ENCODE measurements around the gene AXL.
A peak's percentile ranks its signal among the peaks of the same experiment; 100 is the strongest.

Gene AXL

DNA sequence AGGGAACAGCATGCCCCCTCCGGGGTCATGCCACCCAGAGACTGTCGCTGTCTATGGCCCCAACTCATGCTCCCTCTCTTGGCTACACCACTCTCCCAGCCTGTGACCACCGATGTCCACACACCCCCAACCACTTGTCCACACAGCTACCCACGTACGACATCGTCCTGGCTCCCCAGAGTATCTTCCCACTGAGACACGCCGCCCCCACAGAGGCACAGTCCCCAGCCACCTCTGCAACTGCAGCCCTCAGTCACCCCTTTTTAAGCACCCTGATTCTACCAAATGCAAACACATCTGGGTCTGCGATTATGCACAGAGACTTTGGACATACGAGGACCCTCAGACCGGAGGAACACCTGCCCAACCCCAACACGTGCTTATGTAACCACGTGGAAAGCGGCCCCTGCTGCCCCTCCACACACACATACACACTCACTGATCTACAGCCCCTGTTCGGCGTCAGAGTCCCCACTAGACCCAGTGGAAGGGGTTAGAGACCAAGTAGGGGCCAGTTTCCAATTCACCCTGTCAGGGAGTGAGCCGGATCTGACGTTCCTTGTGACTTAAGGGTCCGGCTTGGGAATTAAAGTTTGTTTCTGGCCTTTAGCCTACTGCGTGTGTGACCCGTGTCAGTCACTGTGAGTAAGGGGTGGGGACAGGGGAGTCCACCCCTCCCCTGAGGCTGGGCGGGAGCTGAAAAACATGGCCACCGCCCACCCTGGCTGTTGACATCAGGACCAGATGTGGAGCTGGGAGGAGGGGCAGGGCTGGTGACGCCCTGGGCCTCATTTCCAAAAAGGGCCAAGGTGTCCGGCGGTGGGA is 11.9 kb upstream of the AXL start:
- DNase-seq, result no peak

DNA sequence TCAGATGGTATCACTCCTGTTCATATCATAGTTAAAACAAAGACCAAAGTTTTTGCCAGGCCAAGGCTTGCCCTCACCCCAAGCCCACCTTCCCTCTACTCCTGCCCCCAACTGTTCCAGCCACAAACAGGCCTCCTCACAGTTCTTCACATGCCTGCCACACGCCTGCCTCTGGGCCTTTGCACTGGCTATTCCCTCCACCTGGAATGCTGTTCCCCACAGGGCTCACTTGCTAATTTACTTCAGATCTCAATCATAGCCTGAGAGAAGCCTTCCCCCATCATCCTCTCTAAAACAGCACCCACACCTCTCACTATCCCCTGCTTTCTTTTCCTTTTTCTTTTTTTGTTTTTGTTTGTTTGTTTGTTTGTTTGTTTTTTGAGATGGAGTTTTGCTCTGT is 4.9 kb upstream of the AXL start:
- no peak for DNase-seq

DNA sequence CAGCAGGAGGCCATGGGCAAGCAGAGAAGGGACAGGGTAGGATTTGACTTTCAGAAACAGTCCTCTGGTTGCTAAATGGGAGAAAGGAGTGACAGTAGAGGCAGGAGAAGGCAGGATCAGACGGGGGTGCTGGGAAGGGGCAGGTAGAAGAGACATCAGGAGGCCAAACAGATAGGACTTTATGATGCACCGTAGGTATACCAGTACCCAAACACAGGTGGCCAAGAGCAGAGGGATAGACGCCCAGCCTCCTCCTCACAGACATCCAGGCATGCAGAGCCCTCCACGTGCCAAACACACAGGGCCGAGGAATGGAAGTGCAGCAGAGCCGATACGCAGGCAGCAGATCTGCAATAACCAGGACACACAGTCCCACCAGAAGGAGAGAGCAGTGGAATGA is 1.3 kb upstream of the AXL start:
- no peak for DNase-seq

DNA sequence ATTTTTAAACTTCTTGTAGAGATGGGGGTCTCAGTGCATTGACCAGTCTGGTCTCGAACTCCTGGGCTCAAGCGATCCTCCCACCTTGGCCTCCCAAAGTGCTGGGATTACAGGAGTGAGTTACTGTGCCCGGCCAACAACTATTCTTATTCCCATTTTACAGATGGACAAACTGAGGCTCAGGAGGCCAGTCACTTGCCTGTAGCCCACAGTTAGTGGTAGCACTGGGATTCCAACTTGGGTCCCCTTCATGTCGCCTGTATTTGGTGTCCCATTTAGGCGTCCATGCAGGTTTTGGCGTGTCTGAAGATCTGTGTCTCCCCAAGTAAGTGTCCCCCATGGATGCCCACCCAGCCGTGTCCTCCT is 791 bp upstream of the AXL start:
- no peak for DNase-seq

DNA sequence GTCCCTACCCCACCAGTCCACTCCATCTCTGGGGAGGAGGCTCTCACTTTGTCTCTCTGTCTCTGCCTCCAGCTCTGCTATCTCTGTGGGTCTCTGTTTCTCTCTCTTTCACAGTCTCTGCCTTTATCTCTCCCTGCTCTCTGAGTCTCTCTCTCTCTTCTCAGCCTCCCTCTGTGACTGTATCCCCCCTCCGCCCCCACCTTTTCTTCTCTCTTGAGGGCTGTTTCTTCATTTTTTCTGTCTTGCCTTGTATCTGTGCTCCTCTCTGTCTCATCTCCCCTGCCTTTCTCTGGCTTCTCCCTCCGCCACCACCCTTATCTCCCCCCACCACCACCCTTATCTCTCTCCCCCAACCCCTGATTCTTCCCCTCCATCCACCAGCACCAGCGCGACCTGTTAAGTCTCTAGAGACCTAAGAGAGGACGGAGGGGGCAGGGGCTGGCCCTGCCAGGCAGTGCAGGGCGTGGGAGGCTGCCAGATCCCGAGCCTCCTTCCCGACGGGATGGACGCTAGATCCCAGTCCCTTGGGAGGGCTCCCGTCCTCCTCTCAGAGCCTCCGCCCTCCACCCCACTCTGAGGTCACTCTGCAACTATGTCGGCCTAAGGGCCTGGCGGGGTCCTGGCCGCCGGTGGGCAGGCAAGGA is 1.0 kb downstream of the AXL start:
- peak; percentile 56 for DNase-seq

DNA sequence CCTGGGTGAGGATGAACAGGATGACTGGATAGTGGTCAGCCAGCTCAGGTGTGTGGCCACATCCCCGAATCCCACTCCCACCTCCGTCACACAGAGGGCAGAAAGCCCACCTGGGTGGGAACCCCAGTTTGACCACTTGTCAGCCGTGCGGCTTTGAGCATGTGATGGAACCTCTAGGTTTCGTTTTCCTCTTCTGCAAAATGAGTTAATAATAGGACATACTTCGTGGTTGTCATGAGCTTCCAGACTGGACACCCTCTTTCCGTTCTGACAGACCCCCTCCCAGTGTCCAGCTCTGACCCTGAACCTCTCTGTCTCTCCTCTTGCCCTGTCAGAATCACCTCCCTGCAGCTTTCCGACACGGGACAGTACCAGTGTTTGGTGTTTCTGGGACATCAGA is 1.8 kb downstream of the AXL start:
- DNase-seq, result no peak

DNA sequence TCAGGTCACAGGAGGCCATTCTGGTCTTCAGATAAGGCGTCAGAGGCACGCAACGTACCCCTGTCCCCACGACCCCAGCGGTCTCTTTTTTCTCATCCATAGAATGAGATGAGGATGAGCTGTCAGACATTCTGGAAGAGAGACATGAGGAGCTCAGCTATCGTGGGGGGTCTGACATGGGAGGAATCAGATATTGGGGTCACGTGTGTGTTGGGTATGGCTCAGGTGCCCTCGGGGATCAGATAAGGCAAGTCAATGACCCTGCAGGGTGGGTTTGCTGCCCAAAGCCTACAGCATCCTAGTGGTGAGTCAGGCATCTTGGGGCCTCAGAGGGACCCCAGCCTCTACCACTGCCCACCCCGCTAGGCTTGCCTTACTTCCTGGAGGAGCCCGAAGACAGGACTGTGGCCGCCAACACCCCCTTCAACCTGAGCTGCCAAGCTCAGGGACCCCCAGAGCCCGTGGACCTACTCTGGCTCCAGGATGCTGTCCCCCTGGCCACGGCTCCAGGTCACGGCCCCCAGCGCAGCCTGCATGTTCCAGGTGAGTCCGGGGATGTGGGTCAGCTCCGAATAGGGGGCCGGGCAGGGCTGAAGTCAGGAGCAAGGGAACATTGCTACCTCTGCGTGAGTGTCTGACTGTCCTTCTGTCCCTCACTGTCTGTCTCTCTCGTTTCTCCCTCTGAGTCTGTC is 2.6 kb downstream of the AXL start:
- DNase-seq, result no peak

DNA sequence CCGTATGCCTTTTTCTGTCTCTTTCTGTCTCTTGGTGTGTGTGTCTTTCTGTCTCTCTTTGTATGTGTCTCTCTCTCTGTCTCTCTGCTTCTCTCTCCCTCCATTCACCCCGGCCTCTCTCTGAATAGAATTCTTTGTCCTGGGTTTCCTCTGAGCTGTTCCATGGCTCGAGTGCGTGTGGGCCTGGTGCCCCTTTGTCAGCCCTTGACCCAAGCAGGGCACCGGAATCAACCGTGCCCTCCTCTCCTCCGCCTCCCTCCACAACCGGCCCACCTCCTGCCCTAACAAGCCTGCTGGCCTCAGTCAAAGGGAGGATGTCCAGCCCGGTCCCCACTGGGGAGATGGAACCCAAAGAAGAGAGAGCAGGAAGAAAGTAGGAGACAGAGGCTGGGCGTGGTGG is 3.2 kb downstream of the AXL start:
- DNase-seq, result no peak

DNA sequence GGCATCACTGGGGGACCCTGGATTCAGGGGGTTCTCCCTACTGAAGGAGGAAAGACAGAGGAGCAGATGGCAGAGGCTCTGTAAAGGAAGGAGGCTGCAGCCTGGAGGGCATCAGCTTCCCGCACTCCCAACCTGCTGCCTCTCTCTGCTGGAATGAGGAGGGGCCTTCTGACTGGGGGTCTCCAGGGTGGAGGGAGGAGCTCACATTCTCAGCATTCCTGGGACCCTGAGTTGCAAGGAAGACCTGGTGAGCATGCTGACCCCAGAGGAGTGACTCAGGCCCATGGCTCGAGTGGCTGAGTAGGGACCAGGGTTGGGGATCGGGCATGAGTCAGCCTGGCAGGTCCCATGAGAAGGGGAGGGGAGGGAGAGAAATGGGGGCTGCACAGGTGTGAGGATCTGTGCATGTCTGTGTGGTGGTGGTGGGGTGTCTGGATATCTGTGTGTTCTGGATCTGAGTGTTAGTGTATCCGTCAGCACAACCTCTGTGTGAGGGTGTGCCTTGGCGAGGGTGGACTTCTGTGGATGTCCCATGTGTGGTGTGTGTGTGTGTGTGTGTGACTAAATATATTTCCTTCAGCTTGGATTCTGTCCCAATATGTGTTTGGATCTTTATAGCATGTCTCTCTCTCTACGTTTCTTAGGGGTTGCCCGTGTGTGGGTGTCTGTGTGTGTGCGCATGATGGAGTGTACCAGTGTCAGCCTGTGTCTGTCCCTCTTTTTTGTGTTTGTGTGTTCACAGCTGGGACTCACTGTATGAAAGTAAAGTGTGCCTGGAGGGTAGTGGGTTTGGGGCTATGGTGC is 4.6 kb downstream of the AXL start:
- DNase-seq, result peak; percentile 93

DNA sequence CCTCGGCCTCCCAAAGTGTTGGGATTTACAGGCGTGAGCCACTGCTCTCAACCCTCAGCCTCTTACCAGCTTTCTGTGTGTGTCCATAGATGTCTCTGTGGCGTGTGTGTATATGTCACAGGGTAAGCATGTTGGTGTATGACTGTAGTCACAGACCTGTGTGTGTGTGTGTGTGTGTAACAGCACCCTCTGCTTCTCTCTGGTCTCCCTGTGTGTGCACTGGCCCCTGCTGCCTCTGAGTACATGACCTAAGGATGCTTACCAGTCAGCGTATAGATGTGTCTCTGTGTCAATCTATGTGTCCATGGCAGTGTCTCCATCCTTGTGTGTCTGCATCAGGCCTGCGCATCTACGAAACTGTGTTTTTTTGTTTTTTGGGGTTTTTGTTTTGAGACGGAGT is 5.6 kb downstream of the AXL start:
- no peak for DNase-seq

DNA sequence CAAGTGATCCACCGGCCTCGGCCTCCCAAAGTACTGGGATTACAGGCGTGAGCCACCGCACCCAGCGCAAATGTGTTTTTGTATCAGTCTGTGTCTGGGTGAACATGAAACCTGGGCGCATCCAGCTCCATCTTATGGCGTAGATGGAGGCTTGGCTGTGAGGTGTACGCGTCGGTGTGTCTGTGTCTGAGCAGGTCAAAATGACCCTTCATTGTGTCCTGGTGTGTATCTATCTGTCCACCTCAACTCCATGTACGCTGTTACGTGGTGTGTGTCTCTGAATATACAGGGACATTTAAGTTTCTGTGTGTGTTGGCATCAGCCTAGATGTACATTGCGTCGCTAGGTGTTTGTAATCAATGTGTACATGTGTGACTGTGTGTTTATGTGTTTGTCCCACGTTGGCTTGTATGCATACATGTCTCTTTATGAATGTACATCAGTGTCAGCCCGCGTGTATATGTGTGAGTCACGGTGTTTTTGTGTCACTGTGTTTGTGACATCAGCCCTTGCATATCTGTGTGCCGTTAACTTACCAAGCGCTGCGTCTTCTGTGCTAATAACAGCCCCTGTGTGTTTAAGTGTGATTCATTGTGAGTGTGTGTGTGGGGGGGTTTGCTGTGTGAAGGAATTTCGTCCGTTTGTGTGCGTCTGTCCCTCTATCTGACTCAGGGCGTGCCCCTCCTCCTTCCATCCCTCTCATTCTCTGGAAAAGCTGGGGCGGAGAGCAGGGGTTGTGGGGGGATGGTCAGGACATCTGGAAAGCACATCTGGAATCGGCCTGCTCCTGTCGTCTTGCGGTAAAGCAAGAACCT is 6.4 kb downstream of the AXL start:
- peak; percentile 99 for DNase-seq

DNA sequence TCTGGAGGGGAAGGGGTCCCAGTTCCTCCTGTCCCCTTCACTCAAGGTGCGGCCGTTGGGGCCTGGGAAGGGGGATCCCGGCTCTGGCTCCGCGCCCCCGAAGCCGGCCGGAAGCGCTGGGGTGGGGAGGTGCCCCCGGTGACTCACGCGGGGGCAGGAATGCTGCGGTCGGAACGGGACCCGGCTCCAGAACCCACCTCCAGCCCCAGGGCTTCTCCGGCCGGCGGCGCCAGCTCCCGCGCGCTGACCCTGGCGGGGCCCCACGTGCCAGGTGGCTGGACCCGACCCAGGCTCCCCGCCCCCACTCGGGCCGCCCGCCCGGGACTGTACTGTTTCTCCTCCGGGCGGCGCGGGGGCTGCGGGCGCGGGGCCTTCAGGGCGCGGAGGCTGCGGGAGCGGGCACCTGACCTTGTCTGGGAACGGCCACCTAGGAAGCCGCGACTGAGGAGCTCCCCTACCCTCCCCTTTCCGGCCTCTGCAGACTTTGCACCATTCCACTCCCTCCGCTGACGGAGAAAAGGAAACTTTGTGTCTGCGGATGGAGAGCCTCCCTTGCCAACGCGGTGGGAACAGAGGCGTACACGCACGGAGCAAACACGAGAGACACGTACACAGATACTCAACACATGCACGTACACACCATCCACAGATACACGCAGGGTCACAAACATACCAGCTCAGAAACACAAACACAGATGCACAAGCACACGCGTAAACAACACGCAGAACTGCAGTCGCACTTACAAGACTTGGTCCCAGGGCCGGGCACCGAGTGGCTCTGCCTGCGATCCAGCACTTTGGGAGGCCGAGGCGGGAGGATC is 7.2 kb downstream of the AXL start:
- peak; percentile 79 for DNase-seq

DNA sequence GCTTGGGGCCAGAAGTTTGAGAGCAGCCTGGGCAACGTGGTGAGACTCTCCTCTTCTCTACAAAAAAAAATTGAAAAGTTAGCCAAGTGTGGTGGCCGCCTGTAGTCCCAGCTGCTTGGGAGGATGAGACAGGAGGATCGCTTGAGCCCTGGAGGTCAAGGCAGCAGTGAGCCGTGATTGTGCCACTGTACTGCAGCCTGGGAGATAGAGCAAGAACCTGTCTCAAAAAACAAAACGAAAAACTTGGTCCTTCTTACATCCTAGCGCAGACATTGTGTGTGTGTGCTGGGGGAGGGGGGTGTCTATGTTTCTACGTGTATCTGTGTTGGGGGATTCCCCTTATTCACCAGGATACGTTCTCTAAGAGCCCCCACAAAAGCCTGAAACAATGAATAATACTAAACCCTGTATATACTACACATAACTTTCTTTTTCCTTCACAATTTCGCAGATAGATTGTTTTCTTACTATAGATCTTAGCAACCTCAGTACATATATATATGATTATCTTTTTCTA is 7.9 kb downstream of the AXL start:
- DNase-seq, result no peak

DNA sequence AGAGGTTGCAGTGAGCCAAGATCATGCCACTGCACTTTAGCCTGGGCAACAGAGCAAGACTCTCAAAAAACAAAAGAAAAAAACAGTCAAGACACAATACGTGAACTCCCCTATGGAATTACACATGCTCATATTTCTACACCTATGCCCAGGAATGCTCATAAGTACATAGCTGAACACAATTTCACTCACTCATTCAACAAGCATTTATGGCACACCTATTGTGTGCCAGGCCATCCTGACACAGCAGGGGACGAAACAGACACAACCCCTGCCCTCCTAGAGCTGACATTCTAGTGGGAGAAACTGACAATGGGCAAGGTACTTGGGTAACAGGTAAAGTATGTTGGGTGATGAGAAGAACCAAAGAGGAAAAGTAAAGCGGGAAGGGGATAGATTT is 9.5 kb downstream of the AXL start:
- no peak for DNase-seq

DNA sequence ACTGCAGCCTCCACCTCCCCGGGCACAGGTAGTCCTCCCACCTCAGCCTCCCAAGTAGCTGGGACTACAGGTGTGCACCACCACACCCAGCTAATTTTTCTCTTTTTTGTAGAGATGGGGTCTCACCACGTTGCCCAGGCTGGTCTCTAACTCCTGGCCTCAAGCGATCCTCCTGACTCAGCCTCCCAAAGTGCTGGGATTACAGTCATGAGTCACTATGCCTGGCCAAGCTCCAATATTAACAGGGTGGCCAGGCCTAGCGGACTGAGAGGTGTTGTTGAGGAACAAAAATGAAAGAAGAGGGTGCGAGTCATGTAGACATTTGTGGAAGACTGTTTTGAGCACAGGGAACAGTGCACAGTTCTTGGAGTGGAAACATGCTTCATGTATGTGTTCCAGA is 10.3 kb downstream of the AXL start:
- peak; percentile 47 for DNase-seq

DNA sequence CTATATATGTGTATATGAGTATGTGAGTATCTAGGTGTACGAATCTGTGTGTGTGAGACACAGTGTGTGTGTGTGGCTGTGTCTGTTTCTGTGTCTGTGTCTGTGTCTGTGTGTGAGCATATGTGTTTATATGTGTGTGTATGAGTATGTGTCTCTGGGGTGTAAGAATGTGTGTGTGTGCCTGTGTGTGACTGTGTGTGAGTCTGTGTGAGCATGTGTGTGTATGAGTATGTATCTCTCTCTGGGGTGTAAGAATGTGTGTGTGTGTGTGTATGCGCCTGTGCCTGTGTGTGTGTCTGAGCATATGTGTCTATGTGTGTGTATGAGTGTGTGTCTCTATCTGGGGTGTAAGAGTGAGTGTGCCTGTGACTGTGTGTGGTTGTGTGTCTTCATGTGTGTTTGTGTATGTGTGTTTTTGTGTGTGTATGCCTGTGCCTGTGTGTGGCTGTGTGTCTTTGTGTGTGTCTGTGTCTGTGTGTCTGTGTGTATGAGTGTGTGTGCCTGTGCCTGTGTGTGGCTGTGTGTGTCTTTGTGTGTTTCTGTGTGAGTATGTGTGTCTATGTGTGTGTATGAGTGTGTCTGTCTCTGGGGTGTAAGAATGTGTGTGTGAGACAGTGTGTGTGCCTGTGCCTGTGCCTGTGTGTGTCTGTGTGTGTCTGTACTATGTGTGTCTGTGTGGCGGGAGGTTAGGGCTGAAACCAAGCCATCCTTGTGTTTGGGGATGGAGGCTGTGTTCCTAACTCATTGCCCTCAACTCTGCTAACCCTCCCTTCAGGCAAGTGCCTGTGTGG is 11.2 kb downstream of the AXL start:
- DNase-seq, result no peak

DNA sequence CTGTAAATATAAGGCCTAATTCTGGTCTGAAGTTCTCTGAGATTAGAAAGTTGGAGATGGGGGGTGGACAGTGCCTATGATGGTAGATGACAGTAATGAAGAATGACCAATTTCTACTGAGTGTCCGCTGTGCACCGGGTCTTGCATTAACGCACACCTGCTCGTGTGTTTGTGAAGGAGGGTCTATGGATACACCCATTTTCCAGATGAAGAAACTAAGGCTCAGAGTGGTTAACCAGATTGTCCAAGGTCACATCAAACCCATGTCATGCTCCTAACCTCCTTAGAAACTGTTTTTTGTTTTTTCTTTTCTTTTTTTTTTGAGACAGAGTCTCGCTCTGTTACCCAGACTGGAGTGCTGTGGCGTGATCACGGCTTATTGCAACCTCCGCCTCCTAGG is 13.7 kb downstream of the AXL start:
- no peak for DNase-seq

DNA sequence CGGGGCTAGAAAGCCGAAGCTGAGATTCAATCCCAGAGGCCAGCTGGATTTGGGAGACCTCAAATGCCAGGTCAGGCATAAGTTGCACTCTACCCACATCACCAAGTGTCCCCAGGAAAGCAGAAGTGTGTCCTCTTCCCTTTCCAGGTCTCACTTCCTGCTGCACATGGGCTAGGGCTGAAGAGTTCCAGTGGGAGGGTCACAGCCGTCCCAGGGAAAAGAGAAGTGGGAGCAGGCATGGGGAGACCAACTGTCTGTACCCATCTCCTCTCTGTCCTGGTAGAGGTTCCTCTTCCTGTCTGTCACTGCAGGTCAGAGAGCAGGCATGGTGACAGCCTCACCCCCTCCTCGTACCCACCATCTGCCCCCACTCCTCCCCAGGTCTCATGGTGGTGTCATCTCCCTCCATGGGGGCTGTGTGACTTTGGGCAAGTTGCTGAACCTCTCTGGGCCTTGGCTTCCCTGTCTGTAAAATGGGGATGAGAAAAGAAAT is 14.8 kb downstream of the AXL start:
- DNase-seq, result no peak

DNA sequence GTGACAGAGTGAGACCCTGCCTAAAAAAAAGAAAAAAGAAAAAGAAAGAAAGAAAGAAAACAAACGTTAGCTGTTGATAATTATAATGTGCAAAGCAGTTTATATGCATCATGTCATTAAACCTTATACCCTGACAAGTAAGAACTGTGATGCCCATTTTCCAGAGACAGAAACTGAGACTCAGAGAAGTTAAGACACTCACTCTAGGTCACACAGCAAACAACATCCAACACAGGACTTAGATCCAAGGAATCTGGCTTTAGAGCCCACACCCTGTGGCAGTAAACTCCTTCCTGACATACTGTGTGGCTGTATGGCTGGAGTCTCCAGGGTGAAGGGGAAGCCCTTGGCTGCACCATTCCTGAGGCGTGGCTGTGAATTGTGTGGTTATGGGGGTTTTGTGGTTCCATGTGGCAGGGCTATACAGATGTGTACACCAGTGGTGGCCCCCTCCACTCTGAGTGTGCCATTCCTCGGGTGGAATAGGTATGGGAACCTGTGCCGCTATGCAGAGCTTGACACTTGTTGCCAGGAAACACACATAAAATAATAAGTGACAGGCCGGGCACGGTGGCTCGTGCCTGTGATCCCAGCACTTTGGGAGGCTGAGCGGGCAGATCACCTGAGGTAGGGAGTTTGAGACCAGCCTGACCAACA is 15.6 kb downstream of the AXL start:
- DNase-seq, result no peak
